SK-N-DZ (cell line): Measurements from ENCODE around the gene ATP6V1B1.
"Not testable (repeated sequence)": the region's sequence is repeated elsewhere in the genome, so short reads cannot be mapped to it uniquely, and the experiment has no call there.

Experiments used
- DNase-seq: peaks from one replicate; pipeline ENCODE4 v3.0.0-alpha.2; 2015; ENCODE audit warnings: low spot score

ATP6V1B1 gene

GRCh38 chr2:70987386-70987785 is 51.7 kb downstream of the ATP6V1B1 start:
- no peak for DNase-seq

- DNase-seq: no peak
Observed at GRCh38 chr2:70988151-70988550, 52.5 kb downstream of the ATP6V1B1 start.

GRCh38 chr2:70988726-70989648 is 53.3 kb downstream of the ATP6V1B1 start:
- no peak for DNase-seq

- no peak for DNase-seq
Observed at GRCh38 chr2:70990216-70990615, 54.5 kb downstream of the ATP6V1B1 start.

- DNase-seq: no peak
Observed at GRCh38 chr2:70991142-70991541, 55.4 kb downstream of the ATP6V1B1 start.

GRCh38 chr2:70991742-70992141 is 56.0 kb downstream of the ATP6V1B1 start:
- DNase-seq: no peak

- DNase-seq: no peak
Observed at GRCh38 chr2:70992945-70993853, 57.5 kb downstream of the ATP6V1B1 start.

GRCh38 chr2:70994009-70994698 is 58.5 kb downstream of the ATP6V1B1 start:
- no peak for DNase-seq

GRCh38 chr2:70994699-70995425 is 59.2 kb downstream of the ATP6V1B1 start, which contains the start of gene TEX261:
Gene TEX261 (minus strand): TSS chr2:70994873. CDS start chr2:70994757, 116 bp downstream.
- DNase-seq: peak; percentile 83

GRCh38 chr2:70995426-70995729 is 59.7 kb downstream of the ATP6V1B1 start:
- DNase-seq: peak; percentile 63

- DNase-seq: not testable (repeated sequence)
Observed at GRCh38 chr2:70998885-70999284, 63.2 kb downstream of the ATP6V1B1 start.

GRCh38 chr2:70999362-70999761 is 63.7 kb downstream of the ATP6V1B1 start:
- no peak for DNase-seq

GRCh38 chr2:70999931-71000330 is 64.2 kb downstream of the ATP6V1B1 start:
- not testable (repeated sequence) for DNase-seq

GRCh38 chr2:71000780-71001591 is 65.3 kb downstream of the ATP6V1B1 start:
- DNase-seq: peak; percentile 77

- no peak for DNase-seq
Observed at GRCh38 chr2:71001592-71001927, 65.9 kb downstream of the ATP6V1B1 start.

- no peak for DNase-seq
Observed at GRCh38 chr2:71001981-71002570, 66.4 kb downstream of the ATP6V1B1 start.

- DNase-seq: no peak
Observed at GRCh38 chr2:71003396-71003795, 67.7 kb downstream of the ATP6V1B1 start.

- DNase-seq: no peak
Observed at GRCh38 chr2:71003966-71004755, 68.5 kb downstream of the ATP6V1B1 start.

- no peak for DNase-seq
Observed at GRCh38 chr2:71004857-71005256, 69.2 kb downstream of the ATP6V1B1 start.
